GM18870 (cell line): ENCODE results near the gene PTPRQ.
A peak's percentile ranks its signal among the peaks of the same experiment; 100 is the strongest.

Experiments used
- ATAC-seq: cut with Tn5 transposase; IDR thresholded peaks from one replicate; pipeline ENCODE4 v1.9.1; 2021; ENCODE audit warnings: moderate library complexity; ENCODE audit not compliant: unreplicated experiment

PTPRQ gene

GRCh38 chr12:80698256-80698655 is 254.2 kb downstream of the PTPRQ start:
- no peak for ATAC-seq

- no peak for ATAC-seq
Measured at GRCh38 chr12:80698847-80699542, 255.0 kb downstream of the PTPRQ start.

GRCh38 chr12:80700327-80700726 is 256.3 kb downstream of the PTPRQ start:
- peak; percentile 34 for ATAC-seq

- ATAC-seq, result no peak
Measured at GRCh38 chr12:80701388-80701787, 257.4 kb downstream of the PTPRQ start.

GRCh38 chr12:80702889-80703805 is 259.1 kb downstream of the PTPRQ start:
- ATAC-seq, result peak; percentile 92

- no peak for ATAC-seq
Measured at GRCh38 chr12:80704420-80704819, 260.4 kb downstream of the PTPRQ start.

- no peak for ATAC-seq
Measured at GRCh38 chr12:80707126-80707829, 263.2 kb downstream of the PTPRQ start, which contains the start of gene MYF6. Gene MYF6 (plus strand): TSS chr12:80707634. CDS start chr12:80707720, 86 bp downstream.

GRCh38 chr12:80707830-80708258 is 263.8 kb downstream of the PTPRQ start:
- no peak for ATAC-seq

GRCh38 chr12:80708259-80708974 is 264.4 kb downstream of the PTPRQ start:
- ATAC-seq, result no peak

GRCh38 chr12:80708975-80709328 is 264.9 kb downstream of the PTPRQ start:
- no peak for ATAC-seq

GRCh38 chr12:80709811-80710726 is 266.0 kb downstream of the PTPRQ start:
- ATAC-seq, result peak; percentile 64

- peak; percentile 29 for ATAC-seq
Measured at GRCh38 chr12:80710727-80711449, 266.9 kb downstream of the PTPRQ start.

- no peak for ATAC-seq
Measured at GRCh38 chr12:80711866-80712265, 267.8 kb downstream of the PTPRQ start.

- no peak for ATAC-seq
Measured at GRCh38 chr12:80712866-80713265, 268.8 kb downstream of the PTPRQ start.

GRCh38 chr12:80713419-80713818 is 269.4 kb downstream of the PTPRQ start:
- ATAC-seq, result no peak

- ATAC-seq, result no peak
Measured at GRCh38 chr12:80714055-80714454, 270.0 kb downstream of the PTPRQ start.

GRCh38 chr12:80714846-80715245 is 270.8 kb downstream of the PTPRQ start:
- ATAC-seq, result no peak

- no peak for ATAC-seq
Measured at GRCh38 chr12:80715713-80716249, 271.7 kb downstream of the PTPRQ start.
